Raji (cell line): ENCODE results near the gene PHKA2.

Source experiments
- POLR2A ChIP-seq: IDR thresholded peaks from 2 replicates; pipeline ENCODE4 v1.6.1; 2011; ENCODE audit warnings: low read depth, low read length, control low read depth; ENCODE audit not compliant: insufficient read depth

The PHKA2 gene

DNA sequence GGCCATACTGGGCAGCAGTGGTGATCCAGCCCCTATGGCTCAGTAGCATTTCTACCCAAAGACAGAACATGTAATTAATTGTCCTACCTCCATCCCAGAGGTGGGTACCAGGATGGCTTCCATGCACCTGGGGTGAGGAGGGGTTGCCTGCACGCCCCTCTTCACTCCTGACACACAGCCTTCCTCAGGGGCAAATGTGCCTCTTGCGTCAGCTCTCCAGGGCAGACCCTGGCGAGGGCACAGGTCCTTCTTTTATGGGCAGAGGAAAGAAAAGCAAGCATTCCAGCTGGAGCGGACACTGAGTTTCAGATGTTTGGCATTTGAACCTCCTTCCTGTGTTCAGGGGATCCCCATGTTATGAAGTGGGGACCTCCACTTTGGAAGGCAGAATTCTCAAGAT lies 95.6 kb downstream of the PHKA2 start:
- no peak for TF ChIP-seq POLR2A

DNA sequence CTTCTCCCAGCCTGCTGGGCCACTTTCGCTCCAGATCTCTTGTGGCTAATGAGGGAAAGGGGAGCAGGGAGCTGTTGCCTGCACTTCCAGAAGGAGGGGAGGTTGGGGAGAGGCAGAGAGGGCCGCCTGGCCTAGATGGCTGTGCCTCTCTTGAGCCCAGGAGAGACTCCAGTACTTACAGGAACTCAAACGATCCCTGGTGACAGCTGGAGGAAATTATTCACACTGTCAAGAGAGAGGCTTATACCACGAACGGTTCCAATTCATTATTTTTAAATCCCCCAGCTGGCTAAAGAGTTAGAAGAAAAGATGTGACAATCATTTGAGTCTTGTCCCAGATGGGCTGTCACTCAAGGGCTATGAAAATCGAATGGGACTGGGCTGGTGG lies 96.1 kb downstream of the PHKA2 start:
- no peak for TF ChIP-seq POLR2A

DNA sequence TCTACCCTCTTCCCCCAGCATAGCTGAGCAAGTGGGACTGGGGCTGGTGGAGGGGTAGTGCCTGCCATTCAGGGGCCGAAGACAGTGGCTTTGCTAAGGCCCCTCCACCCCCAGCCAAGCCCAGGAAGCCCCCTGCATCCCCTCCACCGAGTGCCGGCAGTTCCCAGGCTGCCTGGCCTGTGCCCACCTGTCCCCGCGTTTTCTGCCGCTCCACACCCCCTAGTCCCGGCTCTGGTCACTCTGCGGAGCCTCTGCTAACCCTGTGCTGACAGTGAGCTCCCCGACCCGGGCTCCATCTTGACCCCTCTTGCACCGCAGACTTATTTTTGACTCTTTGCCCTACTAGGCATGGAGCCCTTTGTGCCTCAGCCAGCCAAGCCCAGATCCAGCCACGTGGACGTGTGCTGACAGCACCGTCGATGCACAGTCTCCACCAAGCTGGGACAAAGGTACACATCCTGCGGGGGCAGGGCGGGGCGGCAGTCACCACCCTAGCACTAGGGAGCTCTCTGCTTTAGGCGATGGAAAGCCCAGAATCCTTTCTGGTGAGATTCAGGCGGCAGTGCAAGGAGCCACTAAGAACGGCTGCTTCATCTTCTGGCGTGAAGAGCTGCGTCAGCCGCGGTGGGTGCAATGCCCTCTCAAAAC lies 96.6 kb downstream of the PHKA2 start:
- no peak for TF ChIP-seq POLR2A

DNA sequence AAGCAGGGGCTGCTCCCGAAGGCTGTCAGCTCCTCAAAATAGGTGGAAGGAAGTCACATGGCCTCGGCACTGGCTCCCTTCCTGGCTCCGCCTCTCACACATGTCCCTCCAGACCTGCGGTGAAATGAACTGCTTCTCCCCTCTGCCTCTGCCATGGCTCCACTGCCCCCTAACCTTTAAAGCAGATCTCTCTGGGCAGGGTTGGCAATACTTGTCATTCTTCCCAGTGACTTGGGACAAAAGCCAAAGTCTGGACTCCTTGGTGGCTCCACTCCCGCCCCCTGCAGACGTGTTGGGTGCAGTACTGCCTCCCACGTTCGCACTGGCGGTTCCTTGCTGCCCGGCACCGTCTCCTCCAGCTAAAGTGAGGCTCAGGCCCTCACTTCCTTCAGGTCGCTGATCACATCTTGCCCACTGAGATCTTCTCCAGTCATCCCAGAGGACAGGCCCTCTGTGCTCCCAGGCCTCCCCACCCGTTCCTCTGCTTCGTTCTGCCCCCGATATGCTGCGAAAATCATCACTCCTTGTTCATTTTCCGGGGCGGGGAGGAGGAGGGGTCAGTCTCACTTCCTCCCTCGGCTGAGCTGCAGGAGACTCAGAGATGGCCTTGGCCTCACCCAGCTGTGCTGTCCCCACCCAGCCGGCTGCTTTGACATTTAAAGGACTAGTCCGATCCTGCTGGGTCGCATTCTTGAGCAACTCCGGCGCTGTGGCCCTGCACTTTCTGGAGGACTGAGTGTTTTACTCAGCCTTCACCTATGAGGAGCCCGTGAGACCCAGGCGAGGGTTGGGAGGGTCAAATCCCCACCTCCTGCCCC lies 97.4 kb downstream of the PHKA2 start:
- no peak for TF ChIP-seq POLR2A

DNA sequence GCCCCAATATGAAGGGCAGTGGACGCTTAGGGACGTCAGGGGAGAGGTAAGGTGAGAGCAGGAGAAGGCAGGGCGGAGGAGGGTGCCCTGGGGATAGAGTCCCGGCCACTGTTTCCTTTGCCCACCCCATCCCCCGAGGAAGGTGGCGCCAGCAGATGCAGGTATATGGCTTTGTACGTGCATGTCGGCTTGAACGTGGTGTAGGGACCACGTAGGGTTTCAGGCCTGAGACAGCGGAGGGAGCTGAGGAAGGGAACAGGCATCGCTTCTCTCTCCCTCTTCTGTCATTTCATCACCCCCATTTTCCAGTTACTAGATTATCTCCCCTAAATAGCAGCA lies 97.9 kb downstream of the PHKA2 start:
- no peak for TF ChIP-seq POLR2A

DNA sequence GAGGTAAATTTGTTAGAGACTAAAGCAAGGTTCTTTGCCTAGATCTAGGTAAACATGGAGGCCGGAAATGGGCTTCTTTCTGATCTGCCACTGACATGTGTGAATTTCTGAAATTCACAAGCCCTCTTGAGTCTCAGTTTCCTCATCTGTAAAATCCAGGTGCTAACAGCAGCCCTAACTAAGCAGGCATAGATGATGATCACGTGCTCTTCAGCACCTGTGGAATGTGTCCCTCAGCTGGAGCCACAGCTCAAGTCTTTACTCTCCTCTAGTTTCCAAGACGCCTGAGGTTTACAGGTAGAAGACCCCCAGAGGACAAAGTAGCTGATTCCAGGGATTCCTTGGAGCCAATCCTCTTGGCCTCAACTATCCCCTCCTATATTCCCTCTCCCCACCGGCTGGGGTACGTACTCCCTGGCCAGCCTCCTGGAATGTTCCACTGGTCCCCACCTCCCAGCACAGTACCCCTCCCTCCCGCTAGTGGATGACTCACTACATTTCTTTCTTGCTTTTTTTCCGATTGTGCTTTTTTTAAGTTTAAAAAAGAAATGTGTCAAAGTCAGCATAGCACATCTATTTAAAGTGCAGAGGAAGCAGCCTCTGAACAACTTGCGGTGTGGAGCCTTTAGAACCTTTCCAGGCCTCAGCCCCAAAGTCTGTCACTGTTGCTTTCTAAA lies 98.4 kb downstream of the PHKA2 start:
- no peak for TF ChIP-seq POLR2A

DNA sequence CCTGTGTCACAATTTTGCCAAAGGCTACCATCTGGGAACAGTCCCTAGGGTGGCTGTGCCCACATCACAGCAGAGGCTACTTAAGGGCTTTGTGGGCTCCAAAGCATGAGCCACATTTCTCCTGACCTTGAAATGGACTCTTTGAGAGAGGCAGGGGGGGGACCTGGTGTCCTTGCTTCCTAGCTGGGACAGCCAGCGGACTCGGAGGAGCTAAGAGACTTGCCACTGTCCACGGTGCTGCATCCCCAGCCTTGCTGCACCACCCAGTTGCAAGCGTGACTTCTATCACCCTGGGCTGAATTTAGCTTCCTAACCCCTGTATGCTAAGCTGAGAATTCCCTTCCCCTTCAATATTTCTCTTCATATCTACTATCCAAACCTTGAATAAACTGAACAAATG lies 99.0 kb downstream of the PHKA2 start:
- no peak for TF ChIP-seq POLR2A

DNA sequence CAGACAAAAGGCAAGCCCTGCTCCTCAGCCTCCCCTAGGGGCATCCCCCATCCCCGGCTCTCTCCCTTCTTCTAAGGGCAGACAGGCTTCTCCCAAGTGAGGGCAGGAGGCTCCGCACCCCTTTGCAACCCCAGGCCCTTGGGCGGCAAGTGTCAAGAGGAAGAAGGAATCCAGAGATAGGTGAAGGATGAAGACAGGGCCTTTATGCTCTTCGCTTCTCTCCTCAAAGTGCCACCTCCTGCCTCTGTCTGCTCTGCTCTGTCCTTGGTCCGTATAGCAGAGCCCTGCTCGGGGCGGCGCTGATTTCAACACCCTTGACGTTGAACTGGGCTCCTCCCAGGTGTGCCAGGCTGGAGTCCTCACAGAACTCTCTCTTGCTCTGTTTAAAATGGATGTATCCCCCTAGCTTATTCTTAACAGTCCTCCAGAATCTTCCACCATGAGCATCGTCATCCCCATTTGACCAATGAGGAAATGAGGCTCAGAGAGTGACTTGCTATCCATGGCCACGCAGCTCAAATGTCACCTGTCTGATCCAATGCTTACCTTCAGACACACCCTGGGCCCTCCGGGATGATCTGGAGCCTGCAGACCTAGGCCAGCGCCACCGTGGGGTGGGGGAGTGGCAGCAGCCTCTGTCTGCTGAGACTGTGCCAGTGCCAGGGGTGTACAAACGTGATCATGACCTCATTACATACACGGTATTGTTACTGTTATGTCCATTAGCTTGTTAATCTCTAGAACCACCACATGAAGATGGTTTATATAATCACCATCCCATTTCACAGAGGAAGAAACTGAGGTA lies 99.8 kb downstream of the PHKA2 start:
- TF ChIP-seq POLR2A: no peak

DNA sequence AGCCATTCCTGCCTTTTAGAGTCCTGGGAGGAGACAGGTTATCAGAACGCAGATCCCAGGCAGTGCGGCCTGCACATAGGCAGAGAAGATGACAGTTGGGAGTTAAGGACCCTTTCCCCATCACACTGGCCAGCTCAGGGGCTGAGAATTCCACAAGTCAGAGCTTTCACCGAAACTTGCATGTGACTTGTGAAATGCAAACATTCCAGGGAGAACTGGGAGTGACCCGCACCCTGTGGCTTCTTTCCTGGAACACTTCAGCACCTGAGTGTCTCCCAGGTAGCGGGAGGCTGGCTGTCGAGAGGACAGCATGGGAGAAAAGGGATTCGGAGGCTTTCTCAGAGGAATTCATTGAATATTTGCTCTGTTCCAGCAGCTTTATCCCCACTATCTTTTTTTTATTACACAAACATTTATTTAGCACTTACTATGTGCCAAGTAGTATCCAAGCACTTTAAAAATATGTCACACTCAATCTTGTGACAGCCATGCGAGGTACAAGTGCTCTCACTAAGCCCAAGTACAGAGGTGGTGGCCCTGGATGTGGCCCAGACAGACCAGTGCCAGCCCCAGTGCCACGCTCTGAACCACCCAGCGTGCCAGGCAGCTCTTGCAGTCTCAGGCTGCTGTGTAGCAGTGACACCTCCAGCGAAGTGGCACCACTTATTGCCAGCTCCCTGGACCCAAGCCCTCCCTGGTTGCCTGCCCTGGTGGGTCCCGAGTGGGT lies 100.5 kb downstream of the PHKA2 start:
- no peak for TF ChIP-seq POLR2A

DNA sequence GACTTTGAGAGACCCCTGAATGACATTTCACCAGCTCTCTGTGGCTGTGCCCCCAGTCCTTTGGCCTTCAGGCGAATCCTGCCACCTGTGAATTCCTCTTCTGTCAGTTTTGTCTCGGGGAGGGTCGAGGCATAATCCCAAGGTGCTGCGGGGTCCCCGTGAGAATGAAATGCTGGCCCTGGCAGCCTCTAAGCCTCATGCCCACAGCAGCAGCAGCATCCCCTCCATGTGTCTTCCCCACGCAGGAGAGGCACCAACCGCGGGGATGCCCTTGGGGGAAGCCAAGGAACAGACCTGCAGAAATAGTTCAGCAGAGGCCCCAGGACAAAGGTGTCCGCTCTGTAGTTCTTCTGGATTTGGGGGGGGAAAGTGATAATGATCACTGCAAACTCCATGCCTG lies 104.8 kb downstream of the PHKA2 start:
- TF ChIP-seq POLR2A: no peak

DNA sequence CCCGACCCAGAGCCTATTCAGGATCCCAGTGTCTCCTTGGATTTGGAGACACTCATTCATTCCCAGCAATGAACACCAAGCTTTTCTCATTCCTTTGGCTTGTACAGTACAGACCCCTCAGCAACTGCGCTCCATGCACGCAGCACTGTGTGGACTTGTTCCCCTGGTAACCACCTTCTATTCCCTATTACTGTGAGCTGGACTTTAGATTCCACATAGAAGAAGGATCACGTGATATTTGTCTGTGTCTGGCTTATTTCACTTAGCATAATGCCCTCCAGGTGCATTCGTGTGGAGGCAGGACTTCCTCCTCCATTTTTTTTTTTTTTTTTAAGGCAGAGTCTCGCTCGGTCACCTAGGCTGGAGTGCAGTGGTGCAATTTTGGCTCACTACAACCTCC lies 106.4 kb downstream of the PHKA2 start:
- TF ChIP-seq POLR2A: no peak

DNA sequence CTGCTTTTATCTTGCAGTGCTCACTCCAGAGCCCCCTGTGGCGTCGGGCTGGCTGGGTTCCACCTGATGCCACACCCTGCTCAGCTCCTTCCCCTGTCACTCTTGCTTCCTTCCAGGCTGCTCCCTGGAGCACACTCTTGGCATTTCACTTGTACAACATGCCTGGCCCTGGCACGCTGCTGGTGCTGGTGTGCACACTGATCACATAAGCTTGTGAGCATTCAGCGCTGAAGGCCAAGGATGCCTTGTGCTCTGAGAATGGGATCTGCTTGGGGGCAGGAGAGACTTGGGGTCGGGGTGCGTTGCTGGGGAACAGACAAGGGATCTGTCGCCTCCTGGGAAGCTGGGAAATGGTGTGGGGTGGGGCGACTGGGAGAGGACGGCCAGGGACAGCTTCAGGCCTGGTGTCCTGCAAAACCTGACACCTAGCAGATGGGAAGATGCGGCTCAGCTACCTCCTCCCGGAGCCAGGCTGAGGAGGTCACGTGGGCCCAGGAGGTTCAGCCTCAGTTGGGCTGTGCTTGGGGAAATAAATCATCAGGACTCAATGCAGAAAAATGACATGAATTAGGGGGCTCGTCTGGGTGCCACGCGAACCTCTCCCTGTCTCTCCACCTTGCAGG lies 108.5 kb downstream of the PHKA2 start:
- TF ChIP-seq POLR2A: no peak

DNA sequence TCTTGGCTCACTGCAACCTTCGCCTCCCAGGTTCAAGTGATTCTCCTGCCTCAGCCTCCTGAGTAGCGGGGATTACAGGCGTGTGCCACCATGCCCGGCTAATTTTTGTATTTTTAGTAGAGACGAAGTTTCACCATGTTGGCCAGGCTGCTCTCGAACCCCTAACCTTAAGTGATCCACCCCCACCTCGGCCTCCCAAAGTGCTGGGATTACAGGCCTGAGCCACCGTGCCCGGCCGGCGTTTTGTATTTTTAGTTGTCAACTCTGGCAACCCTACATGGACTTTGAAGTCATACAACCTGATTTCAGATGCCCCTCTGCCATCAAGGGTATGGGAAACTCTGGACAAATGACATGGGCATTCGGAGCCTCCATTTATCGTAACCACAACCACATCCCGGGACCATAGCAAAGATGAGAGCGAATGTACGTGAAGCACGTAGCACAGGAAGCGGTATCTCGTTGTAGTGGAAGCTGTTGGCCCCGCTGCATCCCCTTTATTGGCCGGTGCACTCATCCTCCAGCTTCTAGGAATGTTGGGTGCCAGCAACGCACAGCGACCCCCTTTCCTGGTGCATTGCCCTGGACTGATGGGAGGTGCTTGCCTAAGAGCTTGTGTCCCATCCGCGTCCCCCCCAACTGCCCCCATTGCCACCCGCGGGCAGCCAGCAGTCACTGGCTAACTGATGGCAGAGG lies 109.2 kb downstream of the PHKA2 start:
- no peak for TF ChIP-seq POLR2A

DNA sequence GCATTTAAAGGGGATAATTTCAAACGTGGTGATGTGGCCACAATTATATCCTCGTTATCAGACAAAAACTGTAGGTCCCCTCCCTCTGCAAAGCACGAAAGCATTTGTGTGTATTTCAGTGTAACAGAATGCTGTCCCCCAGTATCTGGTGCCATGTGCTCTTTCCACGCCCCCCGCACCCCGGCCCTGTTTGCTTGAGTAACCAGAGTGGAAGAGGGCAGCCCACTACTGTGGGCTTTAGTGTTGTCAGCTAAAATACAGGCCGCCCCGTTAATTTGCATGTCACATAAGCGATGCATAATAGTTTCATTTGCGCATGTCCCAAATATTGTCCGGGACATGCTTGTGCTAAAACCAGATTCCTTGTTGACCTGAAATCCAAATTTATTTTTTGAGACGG lies 110.1 kb downstream of the PHKA2 start:
- TF ChIP-seq POLR2A: no peak
